GM06990 (cell line): Measurements from ENCODE around the gene USP24.

Experiments used
- DNase-seq: peaks from one replicate; pipeline ENCODE4 v3.0.0-alpha.2; 2011; ENCODE audit not compliant: insufficient read length; ENCODE audit errors: extremely low read depth
- H3K27me3 ChIP-seq: replicated peaks from 2 replicates; pipeline ENCODE4 v1.6.0; 2011; ENCODE audit warnings: low read length; ENCODE audit not compliant: control insufficient read depth, insufficient read depth
- H3K36me3 ChIP-seq: 2 replicates; pipeline ENCODE4 v1.5.1; 2011; ENCODE audit warnings: low read length; ENCODE audit not compliant: control insufficient read depth, insufficient read depth
- H3K4me3 ChIP-seq: replicated peaks from 2 replicates; pipeline ENCODE4 v1.5.1; 2011; ENCODE audit warnings: low read depth, mild to moderate bottlenecking, control low read depth, low read length
- CTCF ChIP-seq: IDR thresholded peaks from 2 replicates; pipeline ENCODE4 v1.5.1; 2011; ENCODE audit warnings: low read length, control low read depth, mild to moderate bottlenecking, inconsistent platforms; ENCODE audit not compliant: insufficient read depth, poor library complexity, severe bottlenecking

Gene USP24

DNA sequence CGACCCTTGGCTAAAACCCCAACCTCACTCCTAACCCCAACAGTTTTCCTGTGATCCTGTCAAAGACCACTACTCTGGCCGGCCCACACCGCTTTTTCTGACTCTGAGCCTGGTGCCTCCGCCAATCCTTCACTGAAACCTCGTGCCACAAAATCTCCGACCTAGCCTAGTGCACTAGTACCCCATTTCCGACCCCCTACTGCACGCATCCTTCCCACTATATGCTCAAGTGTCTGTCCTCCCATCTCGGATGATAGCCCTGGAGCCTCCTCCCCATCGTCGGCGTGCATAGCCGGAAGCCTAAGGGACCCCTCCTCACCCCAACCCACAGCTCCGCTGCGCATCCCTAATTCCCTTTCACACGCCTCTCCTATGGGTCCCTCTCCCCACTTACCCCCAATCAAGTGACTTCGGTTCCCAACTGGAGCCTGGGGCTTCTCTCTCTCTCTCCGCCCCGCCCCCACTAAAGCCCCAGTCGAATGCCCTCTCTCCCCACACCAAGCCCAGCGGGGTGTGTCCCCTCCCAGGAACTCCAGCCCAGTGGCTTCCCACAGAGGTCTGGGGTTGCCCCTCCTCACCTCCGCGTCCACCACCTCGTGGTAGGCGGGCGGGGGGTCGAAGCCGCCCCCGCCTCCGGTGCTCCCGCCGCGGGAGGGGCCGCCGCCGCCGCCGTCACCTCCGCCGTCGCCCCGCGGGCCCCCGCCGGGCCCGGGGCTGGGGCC, 791 bp downstream of the USP24 start:
- Histone ChIP-seq H3K36me3 (no peaks in the 10 kb centered on the region), H3K27me3 (no peaks in the 10 kb centered on the region), H3K4me3 (peak overlapping the region; percentile 93)
- DNase-seq, result peak; percentile 57
- no peak for TF ChIP-seq CTCF

- peak overlapping the region; percentile 93 for H3K4me3 ChIP-seq
- H3K27me3 ChIP-seq, result no peaks in the 10 kb centered on the region
- H3K36me3 ChIP-seq, result no peaks in the 10 kb centered on the region
- TF ChIP-seq CTCF, result no peak
- DNase-seq, result peak; percentile 31
These were observed 1.3 kb downstream of the USP24 start for GRCh38 chr1:55213885-55214211.

GRCh38 chr1:55213151-55213884, 1.8 kb downstream of the USP24 start:
- no peaks in the 10 kb centered on the region for H3K27me3 ChIP-seq
- TF ChIP-seq CTCF, result no peak
- no peaks in the 10 kb centered on the region; the same call in 1 of the 2 replicates for H3K36me3 ChIP-seq
- no peak for DNase-seq
- H3K4me3 ChIP-seq, result peak overlapping the region; percentile 93

DNA sequence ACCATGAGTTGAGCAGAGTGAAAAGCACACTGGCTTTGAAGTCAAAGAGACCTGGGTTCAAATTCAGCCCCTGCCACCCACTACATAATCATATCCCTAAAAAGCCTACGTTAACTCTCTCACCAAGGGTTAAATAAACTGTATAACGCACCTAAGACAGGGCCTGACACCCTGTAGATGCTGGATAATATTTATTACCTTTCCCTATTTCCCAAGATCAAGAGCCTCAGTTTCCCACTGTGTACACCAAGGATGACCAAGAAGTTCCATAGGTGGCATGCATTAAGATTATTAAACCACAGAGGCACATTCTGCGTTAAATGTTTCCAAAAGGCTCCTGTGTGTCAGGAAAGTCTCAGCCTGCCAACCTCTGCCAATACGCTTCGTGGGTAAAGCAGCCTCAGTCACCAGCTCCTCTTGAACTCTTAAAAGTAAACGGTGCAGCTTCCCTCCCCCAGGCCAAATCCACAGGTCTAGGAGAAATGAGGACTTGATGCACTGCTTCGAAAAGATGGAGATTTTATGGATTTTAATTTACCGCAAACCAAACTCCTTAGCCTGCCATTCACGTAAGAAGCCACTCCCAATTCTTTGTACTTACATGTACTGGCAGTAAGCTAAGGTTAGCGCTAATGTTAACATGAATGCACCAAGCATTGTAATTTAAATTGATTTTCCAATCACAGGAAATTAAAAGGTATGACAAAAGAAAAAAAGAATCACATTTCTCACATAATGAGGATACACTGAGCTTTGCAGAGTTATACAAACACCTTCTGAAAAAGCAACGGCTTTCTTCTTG, 2.6 kb downstream of the USP24 start:
- H3K4me3 ChIP-seq, result peak overlapping the region; percentile 93
- no peak for DNase-seq
- H3K27me3 ChIP-seq, result no peaks in the 10 kb centered on the region
- no peak for TF ChIP-seq CTCF
- no peaks in the 10 kb centered on the region; the same call in 1 of the 2 replicates for H3K36me3 ChIP-seq

DNA sequence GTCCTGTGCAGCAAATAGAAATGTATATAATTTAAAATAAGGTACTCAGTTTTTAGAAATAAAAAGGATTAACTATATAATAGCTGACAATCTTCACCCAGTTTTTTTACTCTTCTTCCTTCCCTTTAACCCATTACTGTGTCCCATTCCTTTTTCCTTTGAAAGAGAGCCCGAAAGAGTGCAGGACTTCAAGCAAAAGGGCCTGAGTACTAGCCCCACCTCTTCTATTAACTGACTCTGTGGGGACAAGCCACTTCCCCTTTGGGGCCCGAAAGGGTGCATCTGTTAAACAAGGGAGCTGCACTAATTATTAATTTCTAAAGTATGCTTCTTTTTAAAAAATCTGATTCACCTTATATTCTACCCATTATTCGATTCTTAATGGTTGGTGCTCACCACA, 3.3 kb downstream of the USP24 start:
- no peaks in the 10 kb centered on the region for H3K27me3 ChIP-seq
- peak overlapping the region; percentile 93 for H3K4me3 ChIP-seq
- DNase-seq, result no peak
- no peak for TF ChIP-seq CTCF
- no peaks in the 10 kb centered on the region; the same call in 1 of the 2 replicates for H3K36me3 ChIP-seq
